Left ventricle myocardium inferior (tissue), 1 donor: ENCODE data around the gene ZNF688. TPM values are rescaled to one million over a fixed set of nuclear protein-coding genes. Genes with fewer than 3 reads are reported as not detected.

ENCODE experiments used
- DNase-seq: peaks from one replicate; pipeline ENCODE4 v3.0.0-alpha.2; 2020
- H3K27ac ChIP-seq: fragments of 200-600 bp; replicated peaks from 2 replicates; pipeline ENCODE4 v1.8.0; 2021
- H3K27me3 ChIP-seq: fragments of 200-600 bp; 2 replicates; pipeline ENCODE4 v1.8.0; 2021; ENCODE audit warnings: low read depth
- H3K36me3 ChIP-seq: fragments of 200-600 bp; 2 replicates; pipeline ENCODE4 v1.8.0; 2021
- H3K4me1 ChIP-seq: fragments of 200-600 bp; 2 replicates; pipeline ENCODE4 v1.8.0; 2021
- H3K4me3 ChIP-seq: fragments of 200-600 bp; 2 replicates; pipeline ENCODE4 v1.8.0; 2021; ENCODE audit warnings: mild to moderate bottlenecking, moderate library complexity
- H3K9me3 ChIP-seq: fragments of 200-600 bp; replicated peaks from 2 replicates; pipeline ENCODE4 v1.8.0; 2021
- intact Hi-C: fragments of 100-400 bp; cut with micrococcal nuclease; formaldehyde crosslinking; loops from one replicate; pipeline ENCODE4 v1.11.0; 2022
- total RNA-seq: library from RNA; stranded (reverse); fragmentation: NEBNext Ultra II Directional; extraction: Animal tissue kit (Norgen Biotek cat#: 25700); gene quantifications from one replicate; pipeline ENCODE4 v1.2.1, GENCODE V29; 2021
- TF ChIP-seq, protein P1 (sequence below): fragments of 200-600 bp; IDR thresholded peaks from 2 replicates; pipeline ENCODE4 v1.8.0; 2021; ENCODE audit warnings: antibody characterized with exemption, mild to moderate bottlenecking, borderline replicate concordance
- donor health status: DM: no; HTN: yes; CAD: no; lungs with severe emphysema.

Gene ZNF688
- total RNA-seq, 1 donor from 2014 or later: 10.8 TPM

DNA sequence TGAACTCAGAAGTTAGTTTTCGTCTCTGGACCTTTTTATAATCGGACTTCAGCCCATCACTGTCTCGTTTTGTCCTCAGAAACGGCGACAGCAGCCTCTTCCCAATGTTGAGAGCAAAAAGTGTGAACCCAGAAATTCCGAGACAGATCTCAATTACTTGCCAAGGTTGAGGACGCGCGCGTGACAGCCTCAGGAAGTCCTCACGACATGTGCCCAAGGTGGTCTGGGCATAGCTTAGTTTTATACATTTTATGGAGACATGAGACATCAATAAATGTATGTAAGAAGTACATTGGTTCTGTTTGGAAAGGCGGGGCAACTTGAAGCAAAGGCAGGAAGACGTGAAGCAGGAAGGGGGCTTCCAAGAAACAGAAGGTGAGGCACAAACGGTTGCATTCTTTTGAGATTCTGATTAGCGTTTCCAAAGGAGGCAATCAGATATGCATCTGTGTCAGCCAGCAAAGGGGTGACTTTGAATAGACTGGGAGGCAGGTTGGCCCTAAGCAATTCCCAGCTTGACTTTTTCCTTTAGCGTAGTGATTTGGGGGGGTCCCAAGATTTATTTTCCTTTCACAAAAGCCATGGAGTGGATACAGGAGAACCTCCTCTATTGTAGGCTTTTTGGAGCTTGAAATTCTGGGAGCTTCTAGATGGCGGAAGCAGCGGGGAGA, 36.3 kb downstream of the ZNF688 start:
- Histone ChIP-seq H3K9me3 (no peaks in the 10 kb centered on the region), H3K4me1 (peaks cover 48% of the 10 kb centered on the region), H3K36me3 (peaks cover 20% of the 10 kb centered on the region), H3K4me3 (peak overlapping the region; percentile 93), H3K27ac (peak overlapping the region; percentile 97), H3K27me3 (no peaks in the 10 kb centered on the region)
- TF ChIP-seq, protein P1, sequence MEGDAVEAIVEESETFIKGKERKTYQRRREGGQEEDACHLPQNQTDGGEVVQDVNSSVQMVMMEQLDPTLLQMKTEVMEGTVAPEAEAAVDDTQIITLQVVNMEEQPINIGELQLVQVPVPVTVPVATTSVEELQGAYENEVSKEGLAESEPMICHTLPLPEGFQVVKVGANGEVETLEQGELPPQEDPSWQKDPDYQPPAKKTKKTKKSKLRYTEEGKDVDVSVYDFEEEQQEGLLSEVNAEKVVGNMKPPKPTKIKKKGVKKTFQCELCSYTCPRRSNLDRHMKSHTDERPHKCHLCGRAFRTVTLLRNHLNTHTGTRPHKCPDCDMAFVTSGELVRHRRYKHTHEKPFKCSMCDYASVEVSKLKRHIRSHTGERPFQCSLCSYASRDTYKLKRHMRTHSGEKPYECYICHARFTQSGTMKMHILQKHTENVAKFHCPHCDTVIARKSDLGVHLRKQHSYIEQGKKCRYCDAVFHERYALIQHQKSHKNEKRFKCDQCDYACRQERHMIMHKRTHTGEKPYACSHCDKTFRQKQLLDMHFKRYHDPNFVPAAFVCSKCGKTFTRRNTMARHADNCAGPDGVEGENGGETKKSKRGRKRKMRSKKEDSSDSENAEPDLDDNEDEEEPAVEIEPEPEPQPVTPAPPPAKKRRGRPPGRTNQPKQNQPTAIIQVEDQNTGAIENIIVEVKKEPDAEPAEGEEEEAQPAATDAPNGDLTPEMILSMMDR: no peak
- intact Hi-C loops: no loop called here
- no peak for DNase-seq

DNA sequence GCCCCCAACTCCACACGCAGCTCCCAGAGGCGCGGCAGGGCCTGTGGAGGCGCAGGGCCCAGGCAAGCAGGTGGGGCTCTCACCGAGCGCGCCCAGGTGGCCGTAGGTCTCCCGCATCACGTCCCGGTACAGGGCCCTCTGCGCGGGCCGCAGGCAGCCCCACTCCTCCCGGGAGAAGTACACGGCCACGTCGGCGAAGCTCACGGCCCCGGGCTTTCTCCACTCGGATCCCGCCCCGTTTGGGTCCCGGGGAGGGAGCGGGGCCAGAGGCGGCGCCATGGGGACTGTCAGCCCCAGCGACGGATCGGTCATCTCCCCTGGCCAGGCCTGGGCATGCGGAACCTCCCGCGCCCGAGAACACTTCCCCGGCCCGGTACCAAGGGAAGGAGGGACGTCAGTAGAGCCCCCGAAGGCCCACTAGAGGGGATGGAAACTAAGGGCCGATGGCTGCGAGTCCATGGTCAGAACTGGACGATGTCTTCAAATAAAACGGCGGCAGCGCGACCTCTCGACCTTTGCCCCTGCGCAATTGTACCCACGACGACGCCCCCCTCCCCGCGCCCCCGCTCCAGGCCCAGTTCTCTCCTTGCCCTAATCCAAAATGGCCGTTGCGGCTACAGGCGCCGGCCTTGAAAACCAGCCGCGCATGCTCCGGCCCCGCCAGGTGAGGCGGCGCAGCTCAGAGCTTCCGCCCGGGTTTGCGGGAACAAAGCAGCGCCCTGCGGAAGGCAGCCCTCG, 37.0 kb downstream of the ZNF688 start, which contains the start of gene ZNF747:
TSS of gene ZNF747 (minus strand) at position 491 of the 738 bp plus-strand sequence. CDS start at position 312, 179 bp downstream.
- peaks cover 41% of the 10 kb centered on the region for H3K4me1 ChIP-seq
- peak within 1 kb of the TSS; percentile 97 for H3K27ac ChIP-seq
- DNase-seq: peak; percentile 94
- TF ChIP-seq, protein P1: peak; percentile 7
- H3K27me3 ChIP-seq: no peaks in the 10 kb centered on the region
- peak within 1 kb of the TSS; percentile 93 for H3K4me3 ChIP-seq
- no peaks in the 10 kb centered on the region for H3K9me3 ChIP-seq
- H3K36me3 ChIP-seq: peaks cover 20% of the 10 kb centered on the region
- intact Hi-C loops: no loop called here

DNA sequence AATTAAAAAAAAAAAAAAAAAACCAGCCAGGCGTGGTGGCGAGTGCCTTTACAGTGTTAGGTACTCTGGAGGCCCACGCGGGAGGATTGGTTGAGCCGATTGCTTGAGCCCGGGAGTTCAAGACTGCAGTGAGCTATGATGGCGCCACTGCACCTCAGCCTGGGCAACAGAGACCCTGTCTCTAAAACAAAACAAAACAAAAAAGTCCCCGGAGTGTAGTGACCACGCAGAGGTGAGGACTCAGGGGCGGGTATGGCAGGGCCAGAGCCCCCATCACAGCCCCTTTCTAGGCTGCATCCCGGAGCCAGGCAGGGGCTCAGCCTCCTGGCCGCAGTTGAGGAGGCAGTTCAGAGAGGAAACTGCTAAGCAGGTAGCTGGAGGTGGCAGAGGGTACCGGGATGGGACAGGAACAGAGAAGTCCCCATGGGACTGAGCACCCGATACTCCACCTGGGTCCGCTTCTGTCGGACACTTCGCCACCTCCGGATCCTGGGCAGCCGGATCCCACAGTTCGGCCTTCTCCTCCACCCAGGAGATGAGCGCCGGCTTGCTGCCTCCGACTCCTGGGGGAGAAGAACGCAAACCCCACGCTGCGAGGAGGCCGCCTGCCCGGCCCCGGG, 37.7 kb downstream of the ZNF688 start:
- intact Hi-C loops: no loop called here
- TF ChIP-seq, protein P1: no peak
- peaks cover 20% of the 10 kb centered on the region for H3K36me3 ChIP-seq
- DNase-seq: no peak
- H3K27me3 ChIP-seq: no peaks in the 10 kb centered on the region
- H3K27ac ChIP-seq: peak overlapping the region; percentile 97
- no peaks in the 10 kb centered on the region for H3K9me3 ChIP-seq
- peaks cover 35% of the 10 kb centered on the region for H3K4me1 ChIP-seq
- H3K4me3 ChIP-seq: peak overlapping the region; percentile 93

DNA sequence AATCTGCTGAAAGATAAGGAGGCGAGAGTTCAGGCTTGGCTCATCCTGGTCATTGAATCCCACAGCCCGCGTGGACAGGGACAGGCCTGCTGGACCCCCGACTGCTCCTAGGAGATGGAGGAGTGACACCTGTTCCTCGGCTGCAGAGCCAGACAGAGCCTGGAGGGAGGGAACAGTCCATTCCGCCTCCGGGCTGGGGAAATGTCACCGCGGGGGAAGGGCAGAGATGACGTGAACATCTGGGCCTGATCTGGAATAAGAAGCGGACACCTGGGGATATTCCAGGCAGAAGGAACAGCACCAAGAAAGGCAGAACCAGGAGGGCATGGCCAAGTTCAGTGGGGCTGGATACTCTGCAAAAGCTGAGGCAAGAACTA, 38.4 kb downstream of the ZNF688 start:
- H3K9me3 ChIP-seq: no peaks in the 10 kb centered on the region
- peak overlapping the region; percentile 97 for H3K27ac ChIP-seq
- DNase-seq: no peak
- H3K27me3 ChIP-seq: no peaks in the 10 kb centered on the region
- intact Hi-C loops: no loop called here
- TF ChIP-seq, protein P1: no peak
- H3K4me1 ChIP-seq: peaks cover 39% of the 10 kb centered on the region
- peaks cover 20% of the 10 kb centered on the region for H3K36me3 ChIP-seq
- peak overlapping the region; percentile 93 for H3K4me3 ChIP-seq

DNA sequence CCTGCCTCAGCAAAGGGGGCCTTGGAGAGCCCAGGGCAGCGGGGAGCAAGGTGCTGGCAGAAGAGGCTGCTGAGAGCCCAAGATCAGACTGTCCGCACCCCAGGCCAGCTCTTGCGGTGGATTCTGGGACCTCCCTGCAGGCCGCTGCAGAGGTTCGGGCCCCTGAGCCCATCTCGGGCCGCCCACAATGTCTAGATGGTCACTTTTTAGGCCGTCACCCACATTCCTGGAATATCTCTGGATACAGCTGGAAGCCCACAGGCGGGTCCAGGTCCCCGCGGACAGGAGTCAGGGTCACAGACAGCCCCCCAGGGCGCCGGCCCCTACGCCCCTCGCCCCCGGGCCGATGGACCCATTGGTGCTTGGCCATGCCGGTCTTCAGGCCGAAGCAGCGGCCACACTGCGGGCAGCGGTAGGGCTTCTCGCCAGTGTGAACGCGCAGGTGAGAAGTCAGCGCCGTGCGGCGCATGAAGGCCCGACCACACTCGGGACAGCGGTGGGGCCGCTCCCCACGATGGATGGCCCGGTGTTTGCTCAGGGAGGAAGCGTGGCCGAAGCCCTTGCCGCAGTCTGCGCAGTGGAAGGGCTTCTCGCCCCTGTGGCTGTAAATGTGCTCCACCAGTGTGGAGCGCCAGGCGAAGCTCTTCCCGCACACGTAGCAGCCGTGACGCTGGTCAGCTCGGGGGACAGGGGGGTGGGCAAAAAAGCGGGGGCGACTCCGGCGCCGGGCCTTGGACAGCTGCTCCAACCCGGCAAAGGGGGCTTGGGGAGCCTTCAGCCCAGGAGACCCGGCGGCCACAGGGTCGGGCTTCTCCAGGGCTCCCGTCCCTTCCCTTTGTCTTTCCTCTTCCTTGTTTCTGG, 39.0 kb downstream of the ZNF688 start:
- intact Hi-C loops: no loop called here
- TF ChIP-seq, protein P1: no peak
- H3K27ac ChIP-seq: no peak overlapping the region
- no peaks in the 10 kb centered on the region for H3K9me3 ChIP-seq
- no peak for DNase-seq
- H3K27me3 ChIP-seq: no peaks in the 10 kb centered on the region
- peak overlapping the region; percentile 93 for H3K4me3 ChIP-seq
- peaks cover 20% of the 10 kb centered on the region for H3K36me3 ChIP-seq
- peaks cover 45% of the 10 kb centered on the region for H3K4me1 ChIP-seq
